CD14-positive monocyte (primary cell): ENCODE results near the gene POLK. TPM values are rescaled to one million over a fixed set of nuclear protein-coding genes. Genes with fewer than 3 reads are reported as not detected.

Source experiments
- DNase-seq, 3 donors: peaks; one replicate each; pipeline ENCODE4 v3.0.0-alpha.2; 2011 to 2022
- H2AFZ ChIP-seq: 2 replicates; pipeline ENCODE4 v1.6.0; 2012; ENCODE audit warnings: mild to moderate bottlenecking, low read depth, low read length, inconsistent platforms; ENCODE audit not compliant: insufficient read depth, poor library complexity, severe bottlenecking
- H3K27ac ChIP-seq, 2 donors: 1 replicate in 1 of 2; 2 replicates in 1 of 2; pipeline ENCODE4 v1.5.1; 2012 to 2013; ENCODE audit warnings: low read length in 2 of 2, control low read depth in 1 of 2, inconsistent platforms in 1 of 2, low read depth in 1 of 2, mild to moderate bottlenecking in 1 of 2
- H3K27me3 ChIP-seq, 2 donors: one replicate each; pipeline versions ENCODE4 v1.6.0 to v1.6.1; 2011 to 2013; ENCODE audit warnings: low read length in 2 of 2; ENCODE audit not compliant: control insufficient read depth in 2 of 2, insufficient read depth in 2 of 2
- H3K36me3 ChIP-seq, 2 donors: replicated peaks in 1 of 2; 1 replicate in 1 of 2; 2 replicates in 1 of 2; pipeline versions ENCODE4 v1.5.1 to v1.6.1; 2012 to 2013; ENCODE audit warnings: low read length in 2 of 2, control low read depth in 1 of 2, inconsistent platforms in 1 of 2, mild to moderate bottlenecking in 1 of 2; ENCODE audit not compliant: insufficient read depth in 2 of 2, control insufficient read depth in 1 of 2
- H3K4me1 ChIP-seq, 2 donors: 1 replicate in 1 of 2; 2 replicates in 1 of 2; pipeline versions ENCODE4 v1.5.1 to v1.6.1; 2012 to 2013; ENCODE audit warnings: low read length in 2 of 2, control low read depth in 1 of 2, inconsistent platforms in 1 of 2, mild to moderate bottlenecking in 1 of 2, moderate library complexity in 1 of 2; ENCODE audit not compliant: insufficient read depth in 2 of 2, control insufficient read depth in 1 of 2
- H3K4me2 ChIP-seq: replicated peaks from 2 replicates; pipeline ENCODE3; 2012; ENCODE audit warnings: low read length, moderate library complexity, mild to moderate bottlenecking; ENCODE audit not compliant: poor library complexity, severe bottlenecking; ENCODE audit errors: extremely low read depth
- H3K4me3 ChIP-seq, 3 experiments: fragments of 200-600 bp in 1 of 3; sonication (generic) in 1 of 3; replicated peaks in 1 of 3; 1 replicate in 2 of 3; 2 replicates in 1 of 3; pipeline ENCODE4 v1.5.1; 2011 to 2013; ENCODE audit warnings: low read length in 3 of 3, mild to moderate bottlenecking in 3 of 3, control low read depth in 2 of 3, low read depth in 2 of 3, inconsistent platforms in 1 of 3, moderate library complexity in 1 of 3
- H3K79me2 ChIP-seq: 2 replicates; pipeline ENCODE4 v1.6.0; 2012; ENCODE audit warnings: mild to moderate bottlenecking, control low read depth, inconsistent platforms, low read length, moderate library complexity; ENCODE audit not compliant: insufficient read depth
- H3K9ac ChIP-seq: 2 replicates; pipeline ENCODE4 v1.6.0; 2017; ENCODE audit warnings: low read length, mild to moderate bottlenecking; ENCODE audit not compliant: insufficient read depth, poor library complexity, severe bottlenecking
- H3K9me3 ChIP-seq, 2 donors: replicated peaks in 1 of 2; 1 replicate in 1 of 2; 2 replicates in 1 of 2; pipeline versions ENCODE4 v1.5.1 to v1.6.1; 2012 to 2013; ENCODE audit warnings: low read length in 2 of 2, control low read depth in 1 of 2; ENCODE audit not compliant: control insufficient read depth in 1 of 2, insufficient read depth in 1 of 2
- H4K20me1 ChIP-seq: 2 replicates; pipeline ENCODE4 v1.6.0; 2012; ENCODE audit warnings: mild to moderate bottlenecking, low read length, control low read depth, moderate library complexity; ENCODE audit not compliant: insufficient read depth
- H3K27ac Mint-ChIP-seq, 7 donors: one replicate each; pipeline ENCODE4 v1.8.0; 2020; ENCODE audit warnings: mild to moderate bottlenecking in 7 of 7, mixed read lengths in 7 of 7, moderate library complexity in 6 of 7, inconsistent platforms in 2 of 7
- H3K27me3 Mint-ChIP-seq, 3 donors: one replicate each; pipeline ENCODE4 v1.8.0; 2021 to 2022; ENCODE audit warnings: low read depth in 3 of 3, mild to moderate bottlenecking in 3 of 3, mixed read lengths in 3 of 3, moderate library complexity in 3 of 3, inconsistent platforms in 1 of 3
- H3K36me3 Mint-ChIP-seq, 2 donors: one replicate each; pipeline ENCODE4 v1.8.0; 2020; ENCODE audit warnings: mixed read lengths in 2 of 2, inconsistent platforms in 1 of 2, mild to moderate bottlenecking in 1 of 2
- H3K4me1 Mint-ChIP-seq: one replicate; pipeline ENCODE4 v1.8.0; 2020; ENCODE audit warnings: mild to moderate bottlenecking, mixed read lengths
- H3K4me3 Mint-ChIP-seq, 2 donors: one replicate each; pipeline ENCODE4 v1.8.0; 2020; ENCODE audit warnings: mild to moderate bottlenecking in 2 of 2, mixed read lengths in 2 of 2, moderate library complexity in 1 of 2
- H3K9me3 Mint-ChIP-seq, 7 donors: one replicate each; pipeline ENCODE4 v1.8.0; 2020 to 2022; ENCODE audit warnings: mixed read lengths in 7 of 7, mild to moderate bottlenecking in 6 of 7, moderate library complexity in 6 of 7, inconsistent platforms in 2 of 7
- CTCF ChIP-seq: fragments of 200-600 bp; IDR thresholded peaks from one replicate; pipeline ENCODE4 v1.8.0; 2022; ENCODE audit warnings: antibody characterized with exemption, mild to moderate bottlenecking
- WGBS: methylation state at CpG from one replicate; pipeline ENCODE4 v1.1.5; 2013; ENCODE audit warnings: missing lambda C conversion rate; ENCODE audit not compliant: insufficient coverage; 5-methylcytosine and 5-hydroxymethylcytosine counted together
- intact Hi-C, 2 donors: fragments of 100-400 bp; cut with micrococcal nuclease; formaldehyde crosslinking; loops; one replicate each; pipeline versions ENCODE4 v1.15.0 to v1.15.1; 2023
- polyA plus RNA-seq, 3 donors: library from polyadenylated mRNA; depleted of rRNA in 1 of 3; unstranded in 2 of 3; stranded (reverse) in 1 of 3; fragments of 300-500 nt in 2 of 3; fragments of >200 nt in 1 of 3; fragmentation: Illumina TruSeq in 2 of 3; gene quantifications; 1 replicate in 2 of 3; 2 replicates in 1 of 3; pipeline ENCODE4 v1.2.3, GENCODE V29; 2012 to 2021

Gene POLK
- polyA plus RNA-seq, 3 donors = 18.1 to 27.2 (median 22.3) TPM

GRCh38 chr5:75626959-75627358, 115.3 kb downstream of the POLK start:
- Mint-ChIP-seq H3K4me1 (no peaks in the 10 kb centered on the region), H3K36me3 (peaks cover 0 to 5% of the 10 kb centered on the region in 2 donors), H3K4me3 (no peak overlapping the region), H3K27me3 (peaks cover 0 to 2% (median 0%) of the 10 kb centered on the region in 3 donors), H3K27ac (no peak overlapping the region), H3K9me3 (no peaks in the 10 kb centered on the region)
- Histone ChIP-seq H3K27ac (no peak overlapping the region), H3K36me3 (no peaks in the 10 kb centered on the region), H4K20me1 (no peaks in the 10 kb centered on the region), H3K9ac (no peak overlapping the region), H2AFZ (no peak overlapping the region), H3K79me2 (no peaks in the 10 kb centered on the region), H3K4me2 (no peak overlapping the region), H3K4me3 (no peak overlapping the region), H3K9me3 (no peaks in the 10 kb centered on the region), H3K27me3 (no peaks in the 10 kb centered on the region), H3K4me1 (no peaks in the 10 kb centered on the region)
- intact Hi-C loops = no loop called here
- no peak for TF ChIP-seq CTCF
- no peak for DNase-seq

GRCh38 chr5:75627801-75628200, 116.1 kb downstream of the POLK start:
- H3K4me3 Mint-ChIP-seq = no peak overlapping the region
- peaks cover 0 to 2% (median 0%) of the 10 kb centered on the region in 3 donors for H3K27me3 Mint-ChIP-seq
- Histone ChIP-seq H3K4me3 (no peak overlapping the region), H3K27me3 (no peaks in the 10 kb centered on the region), H2AFZ (no peak overlapping the region), H3K4me2 (no peak overlapping the region), H3K9me3 (no peaks in the 10 kb centered on the region), H3K27ac (no peak overlapping the region), H3K79me2 (no peaks in the 10 kb centered on the region), H3K36me3 (no peaks in the 10 kb centered on the region), H3K4me1 (no peaks in the 10 kb centered on the region), H4K20me1 (no peaks in the 10 kb centered on the region), H3K9ac (no peak overlapping the region)
- no peak for DNase-seq
- intact Hi-C loops = no loop called here
- TF ChIP-seq CTCF = no peak
- WGBS = no CpG with 5 or more reads among the region's 1 CpG
- no peaks in the 10 kb centered on the region for H3K9me3 Mint-ChIP-seq
- H3K4me1 Mint-ChIP-seq = no peaks in the 10 kb centered on the region
- H3K36me3 Mint-ChIP-seq = peaks cover 0 to 5% of the 10 kb centered on the region in 2 donors
- H3K27ac Mint-ChIP-seq = no peak overlapping the region
